PC-9 (cell line): Measurements from ENCODE around the gene KCNK4. TPM values are rescaled to one million over a fixed set of nuclear protein-coding genes. Genes with fewer than 3 reads are reported as not detected.

Experiments
- BruUV-seq: library from RNA; stranded (reverse); fragments of 400-500 nt; replicated peaks from 2 replicates; lab custom pipeline; 2021; lab: Mats Ljungman, UMichigan
- CTCF ChIA-PET: fragments of 300-600 bp; sonication (Branson Sonifier 250); formaldehyde crosslinking; loops from one replicate; lab custom pipeline; 2022; ENCODE audit warnings: antibody characterized with exemption; lab: Charles Lee
- POLR2A ChIA-PET: fragments of 300-600 bp; sonication (Branson Sonifier 250); formaldehyde crosslinking; loops from one replicate; lab custom pipeline; 2022; ENCODE audit warnings: antibody characterized with exemption; ENCODE audit not compliant: unreplicated experiment; lab: Charles Lee
- DNase-seq, 2 experiments: peaks; one replicate each; pipeline versions ENCODE4 v3.0.0 to v3.0.0-alpha.2; 2015 to 2022; ENCODE audit warnings: mixed read lengths in 1 of 2
- H2AFZ ChIP-seq: fragments of 200-600 bp; sonication (generic); 2 replicates; pipeline ENCODE4 v1.8.1; 2017; ENCODE audit warnings: antibody characterized with exemption
- H3F3A ChIP-seq: fragments of 200-600 bp; sonication (generic); 2 replicates; pipeline ENCODE4 v1.8.1; 2017; ENCODE audit warnings: antibody characterized with exemption, mild to moderate bottlenecking, low read depth; ENCODE audit not compliant: insufficient read depth
- H3K27ac ChIP-seq: fragments of 200-600 bp; sonication (generic); 2 replicates; pipeline ENCODE4 v1.6.1; 2016; ENCODE audit warnings: mixed run types
- H3K27me3 ChIP-seq: fragments of 200-600 bp; sonication (generic); 2 replicates; pipeline ENCODE4 v1.6.1; 2016; ENCODE audit warnings: low read depth, mixed run types; ENCODE audit not compliant: insufficient read depth
- H3K36me3 ChIP-seq: fragments of 200-600 bp; sonication (generic); 2 replicates; pipeline ENCODE4 v1.6.1; 2016; ENCODE audit warnings: low read depth, mixed run types
- H3K4me1 ChIP-seq: fragments of 200-600 bp; sonication (generic); replicated peaks from 2 replicates; pipeline ENCODE4 v1.6.1; 2016; ENCODE audit warnings: mixed run types; ENCODE audit not compliant: insufficient read depth
- H3K4me2 ChIP-seq: fragments of 200-600 bp; sonication (generic); 2 replicates; pipeline ENCODE4 v1.6.1; 2017; ENCODE audit warnings: mixed run types
- H3K4me3 ChIP-seq: fragments of 200-600 bp; sonication (generic); 2 replicates; pipeline ENCODE4 v1.6.1; 2016; ENCODE audit warnings: mixed run types
- H3K79me2 ChIP-seq: fragments of 200-600 bp; sonication (generic); 2 replicates; pipeline ENCODE4 v1.6.1; 2017; ENCODE audit warnings: low read depth, mixed run types
- H3K9me2 ChIP-seq: fragments of 200-600 bp; sonication (generic); 2 replicates; pipeline ENCODE4 v1.8.1; 2017; ENCODE audit warnings: mild to moderate bottlenecking; ENCODE audit not compliant: insufficient read depth
- H3K9me3 ChIP-seq: fragments of 200-600 bp; sonication (generic); 2 replicates; pipeline ENCODE4 v1.8.1; 2016; ENCODE audit warnings: low read depth; ENCODE audit not compliant: insufficient read depth
- H4K20me1 ChIP-seq: fragments of 200-600 bp; sonication (generic); 2 replicates; pipeline ENCODE4 v1.8.1; 2017; ENCODE audit not compliant: insufficient read depth
- EZH2 ChIP-seq: fragments of 200-600 bp; sonication (generic); IDR thresholded peaks from 2 replicates; pipeline ENCODE4 v1.8.0; 2017; ENCODE audit warnings: antibody characterized with exemption, low read depth
- intact Hi-C: fragments of 100-400 bp; cut with micrococcal nuclease; formaldehyde crosslinking; loops from one replicate; pipeline ENCODE4 v1.10.0; 2022; ENCODE audit not compliant: unreplicated experiment
- total RNA-seq: library from RNA; stranded (reverse); gene quantifications from 2 replicates; pipeline ENCODE4 v1.2.3, GENCODE V29; 2021
- TF ChIP-seq, protein P1 (sequence below): fragments of 200-600 bp; sonication (generic); conservative IDR thresholded peaks from 2 replicates; pipeline ENCODE4 v1.6.1; 2017; ENCODE audit warnings: mixed run types, antibody characterized with exemption, mild to moderate bottlenecking, moderate library complexity

The KCNK4 gene
- total RNA-seq, 1 experiment from 2014 or later: 0.57 TPM

- BruUV-seq: no TSS peak
- Histone ChIP-seq H3K27ac (peak overlapping the region; percentile 59), H3K79me2 (no peaks in the 10 kb centered on the region), H4K20me1 (no peaks in the 10 kb centered on the region), H3K9me2 (no peaks in the 10 kb centered on the region), H3K4me3 (no peak overlapping the region), H3K27me3 (no peaks in the 10 kb centered on the region), H3K36me3 (no peaks in the 10 kb centered on the region), H3K4me2 (peak overlapping the region; percentile 31), H2AFZ (no peak overlapping the region), H3K9me3 (no peaks in the 10 kb centered on the region), H3F3A (peaks cover 20% of the 10 kb centered on the region; the same call in 1 of the 2 replicates), H3K4me1 (peaks cover 19% of the 10 kb centered on the region)
- peak; percentile 24 to 76 for DNase-seq
- TF ChIP-seq, protein P1, sequence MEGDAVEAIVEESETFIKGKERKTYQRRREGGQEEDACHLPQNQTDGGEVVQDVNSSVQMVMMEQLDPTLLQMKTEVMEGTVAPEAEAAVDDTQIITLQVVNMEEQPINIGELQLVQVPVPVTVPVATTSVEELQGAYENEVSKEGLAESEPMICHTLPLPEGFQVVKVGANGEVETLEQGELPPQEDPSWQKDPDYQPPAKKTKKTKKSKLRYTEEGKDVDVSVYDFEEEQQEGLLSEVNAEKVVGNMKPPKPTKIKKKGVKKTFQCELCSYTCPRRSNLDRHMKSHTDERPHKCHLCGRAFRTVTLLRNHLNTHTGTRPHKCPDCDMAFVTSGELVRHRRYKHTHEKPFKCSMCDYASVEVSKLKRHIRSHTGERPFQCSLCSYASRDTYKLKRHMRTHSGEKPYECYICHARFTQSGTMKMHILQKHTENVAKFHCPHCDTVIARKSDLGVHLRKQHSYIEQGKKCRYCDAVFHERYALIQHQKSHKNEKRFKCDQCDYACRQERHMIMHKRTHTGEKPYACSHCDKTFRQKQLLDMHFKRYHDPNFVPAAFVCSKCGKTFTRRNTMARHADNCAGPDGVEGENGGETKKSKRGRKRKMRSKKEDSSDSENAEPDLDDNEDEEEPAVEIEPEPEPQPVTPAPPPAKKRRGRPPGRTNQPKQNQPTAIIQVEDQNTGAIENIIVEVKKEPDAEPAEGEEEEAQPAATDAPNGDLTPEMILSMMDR: no peak
- TF ChIP-seq EZH2: no peak
- ChIA-PET POLR2A (no interaction called here), CTCF (interaction anchor here (1.6 kb wide), 1 partner anchor 30 kb away, joined by 3 read pairs; the partner anchor contains the start of genes PRDX5 and TRMT112)
- intact Hi-C loops: no loop called here
These were observed 56.2 kb downstream of the KCNK4 start for GRCh38 chr11:64347193-64347867.

DNA sequence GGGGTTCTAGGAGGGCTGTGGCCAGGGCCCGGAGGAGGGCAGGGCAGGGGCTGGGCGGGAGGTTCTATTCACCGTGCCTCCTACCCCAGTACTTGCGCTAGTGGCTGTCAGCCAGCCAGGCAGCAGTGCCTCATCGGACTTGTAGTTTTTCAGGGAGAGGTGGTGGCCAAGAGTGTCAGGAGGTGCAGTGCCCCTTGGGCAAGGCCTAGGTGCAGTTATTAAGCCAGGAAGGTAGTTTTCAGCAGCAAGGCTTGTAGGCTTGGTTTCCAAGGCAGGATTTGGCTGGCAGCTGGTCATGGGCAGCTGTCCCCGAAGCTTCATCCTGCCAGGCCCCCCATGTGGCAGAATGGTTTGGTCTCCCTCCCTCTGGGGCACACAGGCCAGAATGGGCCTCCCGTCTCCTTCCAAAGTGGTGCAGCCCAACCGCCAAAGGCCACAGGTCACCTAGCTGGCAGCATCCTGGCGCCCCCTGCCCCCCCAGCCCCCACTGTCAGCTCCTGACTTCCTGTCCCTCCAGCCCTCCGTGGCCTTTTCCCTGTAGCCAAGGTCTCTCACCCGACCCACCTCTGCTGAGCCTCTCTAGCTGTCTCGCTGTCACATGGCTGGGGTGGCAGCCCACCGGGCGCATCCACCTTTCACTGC is 57.4 kb downstream of the KCNK4 start:
- TF ChIP-seq EZH2: no peak
- TF ChIP-seq, protein P1: no peak
- H3K4me2 ChIP-seq: no peak overlapping the region
- no peak overlapping the region for H2AFZ ChIP-seq
- no peak overlapping the region for H3K4me3 ChIP-seq
- no peaks in the 10 kb centered on the region for H3K9me2 ChIP-seq
- BruUV-seq: no TSS peak
- intact Hi-C loops: no loop called here
- no peaks in the 10 kb centered on the region for H3K27me3 ChIP-seq
- no peak overlapping the region for H3K27ac ChIP-seq
- peak in 1 of 2 experiments; percentile 33 for DNase-seq
- ChIA-PET POLR2A (interaction anchor here (0.6 kb wide), 2 partner anchors 27 to 500 kb away, joined by 4 to 8 read pairs; no protein-coding TSS in a partner anchor), CTCF (interaction anchor here (0.6 to 1.6 kb wide), 5 partner anchors 9 to 158 kb away, joined by 3 to 14 read pairs (median 4); partner anchors contain the start of genes PRDX5 and TRMT112)
- no peaks in the 10 kb centered on the region for H3K36me3 ChIP-seq
- H3K9me3 ChIP-seq: no peaks in the 10 kb centered on the region
- H3K4me1 ChIP-seq: peaks cover 19% of the 10 kb centered on the region
- H3F3A ChIP-seq: peaks cover 20% of the 10 kb centered on the region; the same call in 1 of the 2 replicates
- no peaks in the 10 kb centered on the region for H4K20me1 ChIP-seq
- no peaks in the 10 kb centered on the region for H3K79me2 ChIP-seq

- Histone ChIP-seq H3F3A (peaks cover 20% of the 10 kb centered on the region; the same call in 1 of the 2 replicates), H3K27me3 (no peaks in the 10 kb centered on the region), H4K20me1 (no peaks in the 10 kb centered on the region), H3K4me2 (no peak overlapping the region), H3K79me2 (no peaks in the 10 kb centered on the region), H3K27ac (no peak overlapping the region), H2AFZ (no peak overlapping the region), H3K4me1 (peaks cover 19% of the 10 kb centered on the region), H3K9me2 (no peaks in the 10 kb centered on the region), H3K9me3 (no peaks in the 10 kb centered on the region), H3K4me3 (no peak overlapping the region), H3K36me3 (no peaks in the 10 kb centered on the region)
- CTCF ChIA-PET: interaction anchor here (0.6 to 0.7 kb wide), 3 partner anchors 9 to 159 kb away, joined by 3 to 5 read pairs (median 4); no protein-coding TSS in a partner anchor
- intact Hi-C loops: no loop called here
- no peak for DNase-seq
- no TSS peak for BruUV-seq
- POLR2A ChIA-PET: interaction anchor here (0.6 kb wide), 1 partner anchor 499 kb away, joined by 4 read pairs; no protein-coding TSS in a partner anchor
- no peak for TF ChIP-seq EZH2
These were observed 57.9 kb downstream of the KCNK4 start for GRCh38 chr11:64349025-64349387.
